Progenitor cell of endocrine pancreas (in vitro differentiated cells): Measurements from ENCODE around the gene OR2D2. TPM values are rescaled to one million over a fixed set of nuclear protein-coding genes. Genes with fewer than 3 reads are reported as not detected.

Source experiments
- DNase-seq: peaks from one replicate; pipeline ENCODE4 v3.0.0; 2021; ENCODE audit warnings: low spot score; ENCODE audit not compliant: unreplicated experiment
- H3K27ac Mint-ChIP-seq: 2 replicates; pipeline ENCODE4 v1.8.0; 2021; ENCODE audit warnings: mild to moderate bottlenecking, moderate library complexity, mixed read lengths
- H3K27me3 Mint-ChIP-seq: 2 replicates; pipeline ENCODE4 v1.8.0; 2021; ENCODE audit warnings: mixed read lengths
- H3K36me3 Mint-ChIP-seq: 2 replicates; pipeline ENCODE4 v1.8.0; 2022; ENCODE audit warnings: mixed read lengths; ENCODE audit not compliant: insufficient read depth
- H3K4me1 Mint-ChIP-seq: 2 replicates; pipeline ENCODE4 v1.8.0; 2021; ENCODE audit warnings: low read depth, mixed read lengths
- H3K4me3 Mint-ChIP-seq: 2 replicates; pipeline ENCODE4 v1.8.0; 2021; ENCODE audit warnings: low read depth, mild to moderate bottlenecking, moderate library complexity, mixed read lengths
- H3K9me3 Mint-ChIP-seq: 2 replicates; pipeline ENCODE4 v1.8.0; 2021; ENCODE audit warnings: low read depth, mixed read lengths
- CTCF ChIP-seq: fragments of 200-600 bp; sonication (generic); IDR thresholded peaks from one replicate; pipeline ENCODE4 v1.5.0; 2021; ENCODE audit warnings: antibody characterized with exemption, mild to moderate bottlenecking; ENCODE audit not compliant: unreplicated experiment
- total RNA-seq: library from RNA; stranded (reverse); gene quantifications from 2 replicates; pipeline ENCODE4 v1.2.1, GENCODE V29; 2021

The OR2D2 gene
- total RNA-seq, 1 donor from 2014 or later, result 0.53 TPM

DNA sequence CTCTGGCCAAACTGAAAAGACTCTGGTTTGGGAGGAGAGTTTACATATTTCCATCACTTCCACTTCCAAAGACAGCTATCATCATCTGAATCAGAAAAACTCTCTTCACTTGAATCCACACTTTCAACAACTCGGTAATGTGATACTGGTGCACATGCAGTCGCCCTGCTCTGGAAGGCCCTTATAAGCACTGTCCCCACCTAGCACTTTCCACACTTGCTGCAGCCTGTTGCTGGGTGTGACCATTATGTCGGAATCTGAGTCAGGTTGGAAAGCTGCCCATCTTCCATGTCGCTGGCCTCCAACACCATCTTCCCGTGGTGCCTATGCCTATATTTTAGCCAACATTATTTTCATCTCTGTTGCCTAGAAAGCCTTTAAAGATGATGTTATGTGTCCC is 47.9 kb downstream of the OR2D2 start:
- no peaks in the 10 kb centered on the region for H3K4me1 Mint-ChIP-seq
- H3K9me3 Mint-ChIP-seq, result peaks cover 11% of the 10 kb centered on the region
- no peak for DNase-seq
- H3K27ac Mint-ChIP-seq, result no peak overlapping the region
- TF ChIP-seq CTCF, result no peak
- no peaks in the 10 kb centered on the region for H3K36me3 Mint-ChIP-seq
- no peaks in the 10 kb centered on the region for H3K27me3 Mint-ChIP-seq
- H3K4me3 Mint-ChIP-seq, result no peak overlapping the region

DNA sequence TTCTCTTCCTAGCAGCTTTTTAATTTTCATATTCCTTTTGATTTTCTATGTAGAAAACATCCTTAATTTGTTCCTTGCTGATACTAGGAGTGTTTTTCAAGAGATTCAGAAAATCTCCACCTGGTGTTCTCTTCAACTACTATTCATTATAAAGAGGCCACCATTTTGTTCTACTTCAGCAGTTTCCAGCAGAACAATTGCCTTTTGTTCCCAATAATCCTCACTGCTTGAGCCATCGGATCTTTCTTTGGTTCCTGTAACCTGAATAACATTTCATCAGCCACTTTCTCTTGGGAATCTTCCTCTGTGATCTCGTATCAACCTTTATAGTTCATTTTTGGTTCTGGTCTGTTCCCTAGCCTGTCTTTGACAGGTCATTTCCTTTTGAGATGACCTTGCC is 48.6 kb downstream of the OR2D2 start:
- peaks cover 9% of the 10 kb centered on the region for H3K9me3 Mint-ChIP-seq
- DNase-seq, result no peak
- TF ChIP-seq CTCF, result no peak
- no peak overlapping the region for H3K4me3 Mint-ChIP-seq
- no peaks in the 10 kb centered on the region for H3K27me3 Mint-ChIP-seq
- no peak overlapping the region for H3K27ac Mint-ChIP-seq
- no peaks in the 10 kb centered on the region for H3K36me3 Mint-ChIP-seq
- no peaks in the 10 kb centered on the region for H3K4me1 Mint-ChIP-seq

DNA sequence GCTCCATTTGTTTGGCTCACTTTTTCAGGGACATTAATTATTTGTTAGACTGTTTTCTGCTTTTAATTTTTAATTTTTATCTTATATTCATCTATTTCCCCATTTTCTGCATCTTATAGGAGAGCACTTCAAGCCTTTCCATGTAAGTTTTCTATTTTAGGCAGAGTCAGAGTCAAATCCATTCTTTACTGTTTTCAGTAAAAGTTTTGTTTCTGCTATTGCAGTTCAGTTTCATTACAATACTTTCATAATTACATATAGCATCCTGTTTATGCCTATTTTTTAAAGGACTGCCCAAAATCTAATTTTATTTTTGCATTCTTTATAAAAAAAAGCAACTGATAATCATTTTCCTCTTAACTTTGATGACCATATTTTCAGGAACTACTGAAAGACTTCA is 50.6 kb downstream of the OR2D2 start:
- no peaks in the 10 kb centered on the region for H3K36me3 Mint-ChIP-seq
- H3K4me3 Mint-ChIP-seq, result no peak overlapping the region
- H3K9me3 Mint-ChIP-seq, result peaks cover 9% of the 10 kb centered on the region
- no peaks in the 10 kb centered on the region for H3K4me1 Mint-ChIP-seq
- no peak for TF ChIP-seq CTCF
- no peaks in the 10 kb centered on the region for H3K27me3 Mint-ChIP-seq
- no peak overlapping the region for H3K27ac Mint-ChIP-seq
- DNase-seq, result no peak

Other genes with a start within 250 kb of the OR2D2 start
- 54.7 and 61.4 TPM in 2 replicates for gene DCHS1, start 236.7 kb downstream of the OR2D2 start, total RNA-seq
- gene MRPL17, start 209.2 kb downstream of the OR2D2 start, total RNA-seq, result 36.5 and 41.3 TPM in 2 replicates
- 0.48 and 1.0 TPM in 2 replicates for gene OR2AG2, start 120.5 kb downstream of the OR2D2 start, total RNA-seq
- gene OR2AG1, start 109.5 kb downstream of the OR2D2 start, total RNA-seq, result not detected in 2 replicates
- 0.13 and 0.24 TPM in 2 replicates for gene OR6A2, start 92.8 kb downstream of the OR2D2 start, total RNA-seq
- not detected in 2 replicates for gene OR10A5, start 46.8 kb downstream of the OR2D2 start, total RNA-seq
- gene OR10A2, start 29.4 kb downstream of the OR2D2 start, total RNA-seq, result not detected in 2 replicates
- gene OR10A4, start 15.9 kb downstream of the OR2D2 start, total RNA-seq, result not detected in 2 replicates
- not detected in 2 replicates for gene OR2D3, start 28.5 kb upstream of the OR2D2 start, total RNA-seq
- gene ZNF215, start 33.9 kb upstream of the OR2D2 start, total RNA-seq, result 3.8 and 4.9 TPM in 2 replicates
- gene ZNF214, start 127.8 kb upstream of the OR2D2 start, total RNA-seq, result 10.8 and 11.4 TPM in 2 replicates
- 0.26 and 0.29 TPM in 2 replicates for gene NLRP14, start 128.0 kb upstream of the OR2D2 start, total RNA-seq
- gene RBMXL2, start 196.5 kb upstream of the OR2D2 start, total RNA-seq, result 0.14 TPM in 1 of 2 replicates, not detected in the other